ENCODE data around the gene SYPL1. TPM values are rescaled to one million over a fixed set of nuclear protein-coding genes. Genes with fewer than 3 reads are reported as not detected.

The SYPL1 gene
- total RNA-seq, 1 experiment from 2014 or later = 43.5 TPM

DNA sequence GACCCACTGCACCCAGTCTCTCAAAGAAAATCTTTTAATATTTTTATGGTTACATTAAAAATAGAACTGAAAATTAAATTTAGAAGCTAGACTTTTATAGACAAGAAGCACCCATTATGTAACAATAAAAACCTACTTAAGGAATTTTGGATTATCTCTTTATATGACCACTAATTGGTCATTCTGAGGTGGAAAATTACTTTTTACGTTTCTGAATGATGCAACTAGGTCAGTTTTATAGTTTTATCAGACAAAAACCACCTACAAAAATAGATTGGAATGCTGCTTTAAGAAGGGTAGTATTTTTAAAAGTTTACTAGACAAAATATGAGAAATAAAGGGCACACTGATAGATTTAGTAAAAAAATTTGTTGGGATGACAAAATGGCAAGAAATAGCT is 16.5 kb downstream of the SYPL1 start:
- DNase-seq (ENCODE audit: low read depth) = no peak

GRCh38 chr7:106094780-106095179 is 17.3 kb downstream of the SYPL1 start:
- DNase-seq (ENCODE audit: low read depth) = no peak

DNA sequence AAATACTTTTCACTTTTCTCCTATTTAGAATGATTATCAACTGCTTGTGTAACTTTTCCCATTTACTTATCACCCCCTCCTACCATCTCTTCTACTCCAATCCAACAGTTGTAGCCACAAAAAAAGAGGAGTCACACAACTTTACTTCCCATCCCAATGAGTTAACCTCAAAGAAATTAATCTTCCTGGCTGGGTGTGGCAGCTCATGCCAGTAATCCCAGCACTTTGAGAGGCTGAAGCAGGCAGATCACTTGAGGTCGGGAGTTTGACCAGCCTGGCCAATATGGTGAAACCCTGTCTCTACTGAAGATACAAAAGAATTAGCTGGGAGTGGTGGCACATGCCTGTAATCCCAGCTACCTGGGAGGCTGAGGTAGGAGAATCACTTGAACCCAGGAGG is 19.9 kb downstream of the SYPL1 start:
- DNase-seq (ENCODE audit: low read depth) = no peak

DNA sequence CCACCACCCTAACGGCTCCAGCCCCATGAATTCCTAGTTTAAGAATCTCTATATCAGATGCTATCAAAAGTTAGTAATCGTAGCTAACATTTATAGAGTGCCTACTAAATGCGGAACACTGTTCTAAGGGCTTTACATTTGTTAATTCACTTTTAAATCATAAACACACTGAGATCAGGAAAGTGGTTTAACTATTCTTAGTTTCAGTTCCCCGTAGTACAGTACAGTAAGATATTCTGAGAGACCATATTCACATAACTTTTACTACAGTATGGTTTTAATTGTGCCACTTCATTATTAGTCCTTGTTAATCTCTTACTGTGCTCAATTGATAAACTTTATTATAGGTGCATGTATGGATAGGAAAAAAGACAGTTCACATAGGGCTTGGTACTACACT is 22.5 kb downstream of the SYPL1 start:
- no peak for DNase-seq (ENCODE audit: low read depth)

GRCh38 chr7:106088014-106088413 is 24.1 kb downstream of the SYPL1 start:
- no peak for DNase-seq (ENCODE audit: low read depth)

DNA sequence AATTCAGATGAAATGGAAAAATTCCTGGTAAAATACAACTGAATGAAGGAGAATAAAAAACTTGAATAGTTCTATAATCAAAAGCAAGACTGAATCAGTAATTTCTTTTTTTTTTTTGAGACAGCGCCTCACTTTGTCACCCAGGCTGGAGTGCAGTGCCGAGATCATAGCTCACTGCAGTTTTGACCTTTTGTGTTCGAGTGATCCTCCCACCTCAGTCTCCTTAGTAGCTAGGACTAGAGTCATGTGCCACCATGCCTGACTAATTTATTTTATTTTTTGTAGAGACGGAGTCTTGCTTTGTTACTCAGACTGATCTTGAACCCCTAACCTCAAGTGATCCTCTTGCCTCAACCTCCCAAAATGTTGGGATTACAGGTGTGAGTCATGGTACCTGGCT is 26.1 kb downstream of the SYPL1 start:
- no peak for DNase-seq (ENCODE audit: low read depth)

DNA sequence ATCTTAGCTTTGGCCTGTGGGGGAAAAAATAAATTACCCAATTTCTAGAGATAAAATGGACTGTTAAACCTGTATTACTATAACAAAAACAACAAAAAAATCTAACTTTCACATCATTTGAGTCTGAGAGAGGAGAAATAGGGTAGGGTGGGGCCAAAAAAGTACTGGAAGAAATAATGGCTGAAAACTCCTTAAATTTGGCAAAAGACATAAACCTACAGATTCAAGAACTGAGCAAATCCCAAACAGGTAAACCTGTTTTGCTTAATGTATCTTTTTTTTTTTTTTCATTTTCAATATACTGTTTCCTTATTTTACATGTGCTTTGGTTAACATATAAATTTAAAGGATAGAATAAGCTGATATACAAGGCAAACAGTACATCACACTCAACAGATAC is 27.1 kb downstream of the SYPL1 start:
- no peak for DNase-seq (ENCODE audit: low read depth)

DNA sequence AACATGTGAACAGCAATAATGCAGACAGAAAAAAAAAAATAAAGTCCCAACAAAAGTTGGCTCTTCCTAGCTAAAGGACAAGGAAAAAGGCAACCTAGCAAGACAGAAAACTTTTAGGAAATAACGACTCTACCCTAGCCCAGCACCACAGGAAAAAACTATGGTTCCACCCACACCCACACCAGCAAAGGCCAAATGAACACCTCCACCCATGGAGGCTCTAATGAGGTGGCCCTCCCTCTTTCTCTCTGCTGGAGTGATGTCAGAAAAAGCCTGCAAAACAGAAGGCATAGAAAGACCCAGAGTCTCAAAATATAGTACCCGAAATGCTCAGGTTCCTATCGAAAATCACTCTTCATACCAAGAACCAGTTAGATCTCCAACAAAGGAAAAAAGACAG is 28.4 kb downstream of the SYPL1 start:
- no peak for DNase-seq (ENCODE audit: low read depth)

DNA sequence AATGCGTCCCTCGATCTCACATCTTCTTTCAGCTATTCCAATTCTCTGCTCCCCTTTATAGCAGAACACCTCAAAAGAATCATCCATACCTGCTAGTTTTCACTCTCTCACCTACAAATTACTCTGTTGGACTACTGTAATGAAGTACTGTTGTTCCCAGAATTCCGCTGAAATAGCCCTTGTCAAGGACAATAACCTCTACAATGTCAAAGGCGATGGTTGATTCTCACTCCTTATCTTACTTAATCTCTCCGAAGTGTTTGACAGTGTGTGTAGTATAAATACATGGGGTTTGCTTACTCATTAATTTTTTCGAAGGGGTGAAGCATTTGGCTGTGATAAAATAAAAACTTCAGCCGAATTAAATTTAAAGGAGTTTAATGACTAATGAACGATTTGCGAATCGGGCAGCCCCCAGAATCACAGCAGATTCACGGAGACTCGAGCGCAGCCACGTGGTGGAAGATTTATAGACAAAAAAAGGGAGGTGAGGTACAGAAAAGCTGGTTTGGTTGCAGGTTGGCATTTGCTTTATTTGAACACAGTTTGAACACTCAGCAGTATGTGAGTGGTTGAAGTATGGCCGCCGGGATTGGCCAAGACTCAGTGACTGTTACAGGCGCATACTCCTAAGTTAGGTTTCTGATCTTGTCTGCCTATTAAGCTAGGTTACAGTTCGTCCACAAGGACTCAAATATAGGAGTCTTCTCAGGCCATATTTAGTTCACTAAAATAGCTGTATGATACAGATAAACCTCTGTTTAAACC is 29.8 kb downstream of the SYPL1 start:
- DNase-seq (ENCODE audit: low read depth) = no peak

- no peak for DNase-seq (ENCODE audit: low read depth)
These were observed 31.7 kb downstream of the SYPL1 start for GRCh38 chr7:106080300-106080987.

- no peak for DNase-seq (ENCODE audit: low read depth)
These were observed 35.6 kb downstream of the SYPL1 start for GRCh38 chr7:106076537-106076936.

GRCh38 chr7:106075937-106076336 is 36.2 kb downstream of the SYPL1 start:
- DNase-seq (ENCODE audit: low read depth) = no peak

GRCh38 chr7:106074257-106074656 is 37.9 kb downstream of the SYPL1 start:
- DNase-seq (ENCODE audit: low read depth) = no peak

DNA sequence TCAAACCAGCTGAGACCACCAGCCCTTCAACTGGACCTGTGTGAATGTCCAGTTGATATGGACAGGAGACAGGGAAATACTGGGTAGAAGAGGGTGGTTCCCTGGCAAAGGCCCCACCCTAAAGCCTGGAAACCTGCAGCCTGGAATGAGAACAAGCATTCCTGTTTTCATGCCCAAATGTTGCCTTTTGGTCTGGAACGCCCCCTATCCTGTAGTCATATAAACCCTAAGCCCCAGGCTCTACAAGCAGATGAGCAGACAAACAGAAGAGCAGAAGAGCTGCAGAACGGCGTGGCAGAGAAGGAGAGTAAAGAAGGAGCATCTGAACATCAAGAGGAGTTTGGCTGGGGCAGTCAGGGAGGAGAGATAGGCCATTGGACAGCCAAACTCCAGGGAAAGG is 38.4 kb downstream of the SYPL1 start:
- no peak for DNase-seq (ENCODE audit: low read depth)

GRCh38 chr7:106072715-106073091 is 39.4 kb downstream of the SYPL1 start:
- no peak for DNase-seq (ENCODE audit: low read depth)

DNA sequence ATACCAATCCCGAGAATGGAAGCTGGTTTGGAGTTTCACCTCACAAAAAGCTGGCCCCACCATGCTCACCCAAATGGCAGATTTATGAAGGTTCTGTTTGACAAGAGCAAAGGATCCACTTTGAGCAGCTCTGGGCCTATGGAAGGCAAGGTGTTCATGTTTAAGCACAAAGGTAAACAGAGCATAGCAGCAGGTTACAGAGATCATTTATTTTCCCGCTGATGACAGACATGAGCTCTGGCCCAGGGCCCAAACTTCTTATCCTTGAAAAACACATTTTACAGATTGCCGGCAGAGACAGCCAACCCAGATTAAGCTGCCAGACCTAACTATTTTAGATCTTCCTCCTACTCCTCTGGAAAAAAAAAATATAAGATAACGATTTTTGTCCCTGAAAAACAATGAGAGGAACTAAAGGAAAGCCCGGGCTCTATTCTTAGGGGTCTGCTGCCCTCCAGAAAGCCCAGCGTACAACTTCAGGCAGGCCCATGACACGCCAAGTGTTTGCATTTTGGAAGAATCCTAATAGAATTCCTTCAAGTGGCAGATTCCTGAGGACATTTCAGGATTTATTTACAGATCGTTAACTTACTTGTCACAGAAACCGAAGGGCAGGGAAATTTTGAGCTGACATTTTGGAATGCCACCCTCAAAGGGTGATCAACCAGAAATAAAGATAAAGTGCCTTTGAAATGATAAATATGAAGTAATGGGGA is 40.0 kb downstream of the SYPL1 start:
- no peak for DNase-seq (ENCODE audit: low read depth)

GRCh38 chr7:106071356-106071998 is 40.6 kb downstream of the SYPL1 start:
- DNase-seq (ENCODE audit: low read depth) = peak; percentile 77

GRCh38 chr7:106070567-106071254 is 41.4 kb downstream of the SYPL1 start:
- no peak for DNase-seq (ENCODE audit: low read depth)

DNA sequence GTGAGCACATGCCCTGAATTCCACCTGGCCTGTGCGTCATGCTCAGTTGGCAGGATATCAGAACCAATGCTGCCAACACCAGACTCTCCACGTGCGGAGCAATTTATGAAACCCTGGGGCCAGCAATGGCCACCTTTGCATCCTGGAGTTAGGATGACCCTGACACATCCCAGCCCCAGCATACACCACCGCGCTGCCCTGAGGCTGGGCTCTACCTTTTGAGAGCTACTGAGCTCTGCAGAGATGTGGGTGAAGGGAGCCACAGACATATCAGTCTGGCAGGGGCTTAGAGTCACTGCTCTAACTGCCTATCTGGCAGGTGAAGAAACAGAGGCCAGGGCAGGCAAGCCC is 41.9 kb downstream of the SYPL1 start:
- no peak for DNase-seq (ENCODE audit: low read depth)

DNA sequence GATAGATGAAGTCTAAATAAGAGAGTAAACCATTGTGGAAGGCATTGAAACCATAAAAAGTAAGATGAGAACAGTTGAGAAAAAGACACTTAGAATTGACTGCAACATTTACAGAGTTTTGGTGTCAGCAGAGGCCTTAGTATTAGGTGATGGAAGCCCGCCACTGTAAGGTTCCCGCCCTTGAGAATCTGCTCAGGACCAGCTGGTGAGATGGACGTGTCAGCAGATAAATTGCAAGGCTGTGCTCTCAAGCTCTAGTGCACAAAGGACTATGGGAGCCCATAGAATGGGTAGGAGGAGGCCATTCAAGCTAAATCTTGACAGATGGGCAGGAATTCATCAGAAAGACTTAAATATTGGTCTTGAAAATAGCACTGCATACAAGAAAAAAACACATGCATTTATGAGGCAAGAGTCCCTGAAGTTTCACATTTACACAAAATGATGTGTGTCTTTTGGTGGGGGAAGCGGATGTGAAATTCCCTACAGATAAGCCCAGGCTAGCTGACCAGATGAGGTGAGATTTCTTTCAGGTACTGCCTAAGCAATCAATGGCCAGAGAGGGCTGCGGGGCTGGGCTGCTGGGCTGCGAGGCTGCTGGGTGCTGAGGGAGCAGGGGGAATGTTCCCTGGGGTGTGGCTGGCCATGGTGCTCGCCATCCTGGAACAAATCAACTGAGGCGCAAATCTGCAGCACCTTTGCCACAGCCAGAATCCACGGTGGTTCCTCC is 42.5 kb downstream of the SYPL1 start:
- DNase-seq (ENCODE audit: low read depth) = no peak

DNA sequence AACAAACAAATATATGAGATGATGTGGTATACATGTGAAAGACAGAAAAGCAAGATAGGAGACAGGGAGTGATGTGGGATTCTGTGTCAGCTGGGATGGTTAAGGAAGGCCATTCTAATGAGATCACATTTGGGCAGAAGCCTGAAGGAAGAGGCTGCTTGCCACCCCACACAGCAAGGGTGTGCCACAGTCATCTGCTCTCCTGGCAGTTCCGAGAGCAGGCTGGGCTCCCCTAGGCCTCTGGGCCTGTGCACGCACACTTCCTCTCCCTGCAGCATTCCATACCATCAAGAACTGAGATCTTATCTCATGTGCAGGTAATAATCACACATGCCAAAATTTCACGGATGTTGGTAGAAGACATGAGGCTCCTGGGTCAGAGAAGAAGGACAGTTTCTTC is 43.1 kb downstream of the SYPL1 start:
- no peak for DNase-seq (ENCODE audit: low read depth)
